ENCODE measurements around the gene EMC7.
"Not testable (repeated sequence)": the region's sequence is repeated elsewhere in the genome, so short reads cannot be mapped to it uniquely, and the experiment has no call there.

EMC7 gene

GRCh38 chr15:34084086-34084485 is 17.6 kb downstream of the EMC7 start:
- DNase-seq (ENCODE audit: low spot score): no peak

- DNase-seq (ENCODE audit: low spot score): no peak
These were observed 21.8 kb downstream of the EMC7 start for GRCh38 chr15:34079904-34080303.

GRCh38 chr15:34078900-34079299 is 22.8 kb downstream of the EMC7 start:
- DNase-seq (ENCODE audit: low spot score): no peak

GRCh38 chr15:34076785-34077184 is 24.9 kb downstream of the EMC7 start:
- no peak for DNase-seq (ENCODE audit: low spot score)

- no peak for DNase-seq (ENCODE audit: low spot score)
These were observed 31.7 kb downstream of the EMC7 start for GRCh38 chr15:34070003-34070402.

- no peak for DNase-seq (ENCODE audit: low spot score)
These were observed 35.7 kb downstream of the EMC7 start for GRCh38 chr15:34065941-34066340.

- DNase-seq (ENCODE audit: low spot score): no peak
These were observed 36.4 kb downstream of the EMC7 start for GRCh38 chr15:34065261-34065660.

GRCh38 chr15:34064438-34064837 is 37.2 kb downstream of the EMC7 start:
- no peak for DNase-seq (ENCODE audit: low spot score)

- no peak for DNase-seq (ENCODE audit: low spot score)
These were observed 41.7 kb downstream of the EMC7 start for GRCh38 chr15:34059946-34060345.

GRCh38 chr15:34059476-34059875 is 42.2 kb downstream of the EMC7 start:
- no peak for DNase-seq (ENCODE audit: low spot score)

- DNase-seq (ENCODE audit: low spot score): no peak
These were observed 44.8 kb downstream of the EMC7 start for GRCh38 chr15:34056911-34057310.

GRCh38 chr15:34055868-34056595 is 45.6 kb downstream of the EMC7 start:
- DNase-seq (ENCODE audit: low spot score): peak; percentile 22

- DNase-seq (ENCODE audit: low spot score): no peak
These were observed 47.5 kb downstream of the EMC7 start for GRCh38 chr15:34054081-34054707.

- DNase-seq (ENCODE audit: low spot score): not testable (repeated sequence)
These were observed 51.3 kb downstream of the EMC7 start for GRCh38 chr15:34050385-34050784.

GRCh38 chr15:34049112-34049511 is 52.5 kb downstream of the EMC7 start:
- no peak for DNase-seq (ENCODE audit: low spot score)

GRCh38 chr15:34047893-34048775 is 53.5 kb downstream of the EMC7 start:
- no peak for DNase-seq (ENCODE audit: low spot score)

- no peak for DNase-seq (ENCODE audit: low spot score)
These were observed 55.1 kb downstream of the EMC7 start for GRCh38 chr15:34046471-34047145.

- no peak for DNase-seq (ENCODE audit: low spot score)
These were observed 57.8 kb downstream of the EMC7 start for GRCh38 chr15:34043813-34044212.

GRCh38 chr15:34043391-34043790 is 58.3 kb downstream of the EMC7 start:
- DNase-seq (ENCODE audit: low spot score): no peak

- no peak for DNase-seq (ENCODE audit: low spot score)
These were observed 61.9 kb downstream of the EMC7 start for GRCh38 chr15:34039790-34040113.

- no peak for DNase-seq (ENCODE audit: low spot score)
These were observed 62.5 kb downstream of the EMC7 start, which contains the start of gene AVEN for GRCh38 chr15:34038871-34039789. AVEN (minus strand) TSS chr15:34039204; CDS start chr15:34039046, 158 bp downstream.

All from COLO829 (cell line).